GM18499 (cell line): ENCODE results near the gene FTO.

Experiments
- ATAC-seq: cut with Tn5 transposase; IDR thresholded peaks from one replicate; pipeline ENCODE4 v1.9.1; 2021; ENCODE audit warnings: moderate number of reproducible peaks; ENCODE audit not compliant: insufficient read depth, unreplicated experiment

Gene FTO

GRCh38 chr16:53745753-53746266 lies 41.9 kb downstream of the FTO start:
- no peak for ATAC-seq

GRCh38 chr16:53752560-53752959 lies 48.6 kb downstream of the FTO start:
- no peak for ATAC-seq

GRCh38 chr16:53753431-53753830 lies 49.5 kb downstream of the FTO start:
- no peak for ATAC-seq

DNA sequence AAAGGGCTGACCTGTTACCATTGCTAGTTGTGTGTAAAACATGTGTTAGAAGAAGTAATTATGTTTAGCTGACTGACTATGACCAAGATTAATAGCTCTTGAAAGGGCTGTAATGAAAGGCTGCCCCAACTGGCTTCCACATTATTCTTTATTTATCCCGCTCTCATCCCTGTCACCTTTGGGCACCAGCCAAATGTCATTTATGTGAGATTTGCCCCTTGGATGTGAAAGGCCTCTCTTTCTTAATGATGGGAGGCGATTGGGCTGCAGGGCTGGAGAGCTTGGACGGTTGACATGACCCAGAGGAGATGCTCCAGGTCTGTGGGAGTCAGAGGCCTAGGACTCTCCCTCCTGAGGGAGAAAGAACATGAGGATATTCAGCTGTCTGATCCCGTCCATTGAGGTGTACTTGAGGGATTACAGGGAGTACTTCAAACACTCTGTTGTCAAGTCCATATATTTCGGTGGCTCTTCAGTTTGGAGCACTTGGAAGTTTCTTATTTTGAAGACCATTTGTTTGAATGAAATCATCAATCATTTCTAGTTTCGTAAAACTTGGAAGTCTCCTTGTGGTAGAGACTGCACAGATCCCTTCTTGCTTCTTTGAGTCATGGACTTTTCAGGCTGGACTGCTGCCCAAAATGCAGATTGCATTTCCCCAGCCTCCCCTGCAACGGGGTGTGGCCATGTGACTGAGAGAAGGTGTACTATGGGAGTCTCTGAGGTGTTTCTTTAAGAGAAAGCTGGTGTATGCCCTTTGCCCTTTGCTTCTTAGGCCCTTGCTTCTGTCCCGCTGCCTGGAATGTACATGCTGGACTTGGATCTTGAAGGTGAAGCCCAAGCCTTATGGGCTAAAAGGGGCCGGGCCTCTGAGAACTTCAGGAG lies 51.3 kb downstream of the FTO start:
- no peak for ATAC-seq

DNA sequence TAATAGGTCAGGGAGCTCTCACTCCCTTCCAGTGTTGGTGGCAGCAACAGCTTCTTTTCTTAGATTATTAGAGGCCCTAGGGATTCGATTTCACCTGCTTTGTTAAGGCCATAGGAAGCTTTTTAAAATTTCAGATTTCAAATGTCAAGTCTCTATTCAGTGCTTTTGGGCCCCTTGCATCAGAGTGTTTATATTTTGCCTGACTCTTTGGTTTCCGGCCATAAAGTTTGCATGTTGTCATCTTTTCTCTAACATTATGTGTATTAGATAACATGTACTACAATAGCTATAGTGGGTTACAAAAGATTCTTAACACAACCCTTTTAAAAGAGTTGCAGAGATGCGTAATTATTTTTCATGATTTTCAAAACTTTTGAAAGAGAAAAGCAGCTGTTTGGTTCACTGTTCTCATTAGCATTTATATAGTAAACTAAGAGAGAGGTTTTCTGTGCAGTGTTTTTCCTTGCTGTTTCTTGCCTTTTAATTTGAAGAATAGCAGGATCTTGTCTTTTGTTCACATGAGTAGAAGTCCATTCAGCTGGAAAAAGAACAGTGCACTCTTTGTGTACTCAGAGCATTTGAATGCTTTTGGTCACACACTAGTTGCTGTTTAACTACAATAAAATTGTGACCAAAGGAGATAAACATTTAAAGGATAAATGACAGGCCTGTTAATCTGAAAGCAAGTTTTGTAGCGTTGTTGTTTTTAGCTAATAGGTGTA lies 52.5 kb downstream of the FTO start:
- ATAC-seq: no peak

- no peak for ATAC-seq
These were observed 54.1 kb downstream of the FTO start for GRCh38 chr16:53757971-53758609.

GRCh38 chr16:53761962-53762703 lies 58.2 kb downstream of the FTO start:
- ATAC-seq: no peak

DNA sequence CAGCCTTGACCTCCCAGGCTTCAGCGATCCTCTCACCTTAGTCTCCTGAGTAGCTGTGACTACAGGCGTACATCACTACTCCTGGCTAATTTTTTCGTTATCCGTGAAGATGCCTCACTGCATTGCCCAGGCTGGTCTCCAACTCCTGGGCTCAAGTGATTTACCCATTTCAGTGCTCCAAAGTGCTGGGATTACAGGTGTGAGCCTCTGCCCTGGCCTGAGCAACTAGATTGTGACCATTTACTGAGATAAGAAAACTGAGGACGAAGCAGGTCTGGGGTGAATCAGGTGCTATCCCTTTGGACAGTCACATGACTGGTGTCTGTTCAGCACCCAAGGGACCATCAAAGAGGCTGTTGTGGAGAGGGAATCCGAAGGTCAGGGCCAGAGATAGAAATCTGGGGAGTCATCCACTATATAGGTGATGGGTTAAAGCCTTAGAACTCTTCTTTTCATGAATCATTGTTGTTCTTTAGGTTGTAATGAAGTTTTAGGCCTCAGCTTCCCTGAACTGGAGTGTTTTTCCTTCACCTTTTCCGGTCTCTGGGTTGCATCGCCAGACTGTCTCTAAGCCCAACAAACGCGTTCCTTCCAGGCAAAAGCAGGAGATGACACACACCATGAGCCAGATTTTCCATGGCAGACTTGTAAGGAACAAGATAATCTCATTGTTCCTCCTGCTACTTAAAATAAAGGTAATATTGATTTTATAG lies 62.5 kb downstream of the FTO start:
- ATAC-seq: no peak

- ATAC-seq: no peak
These were observed 64.2 kb downstream of the FTO start for GRCh38 chr16:53768167-53768566.

GRCh38 chr16:53768593-53768992 lies 64.6 kb downstream of the FTO start:
- no peak for ATAC-seq

- no peak for ATAC-seq
These were observed 65.2 kb downstream of the FTO start for GRCh38 chr16:53769185-53769584.

GRCh38 chr16:53769787-53770186 lies 65.8 kb downstream of the FTO start:
- no peak for ATAC-seq

GRCh38 chr16:53770641-53771040 lies 66.7 kb downstream of the FTO start:
- ATAC-seq: no peak

DNA sequence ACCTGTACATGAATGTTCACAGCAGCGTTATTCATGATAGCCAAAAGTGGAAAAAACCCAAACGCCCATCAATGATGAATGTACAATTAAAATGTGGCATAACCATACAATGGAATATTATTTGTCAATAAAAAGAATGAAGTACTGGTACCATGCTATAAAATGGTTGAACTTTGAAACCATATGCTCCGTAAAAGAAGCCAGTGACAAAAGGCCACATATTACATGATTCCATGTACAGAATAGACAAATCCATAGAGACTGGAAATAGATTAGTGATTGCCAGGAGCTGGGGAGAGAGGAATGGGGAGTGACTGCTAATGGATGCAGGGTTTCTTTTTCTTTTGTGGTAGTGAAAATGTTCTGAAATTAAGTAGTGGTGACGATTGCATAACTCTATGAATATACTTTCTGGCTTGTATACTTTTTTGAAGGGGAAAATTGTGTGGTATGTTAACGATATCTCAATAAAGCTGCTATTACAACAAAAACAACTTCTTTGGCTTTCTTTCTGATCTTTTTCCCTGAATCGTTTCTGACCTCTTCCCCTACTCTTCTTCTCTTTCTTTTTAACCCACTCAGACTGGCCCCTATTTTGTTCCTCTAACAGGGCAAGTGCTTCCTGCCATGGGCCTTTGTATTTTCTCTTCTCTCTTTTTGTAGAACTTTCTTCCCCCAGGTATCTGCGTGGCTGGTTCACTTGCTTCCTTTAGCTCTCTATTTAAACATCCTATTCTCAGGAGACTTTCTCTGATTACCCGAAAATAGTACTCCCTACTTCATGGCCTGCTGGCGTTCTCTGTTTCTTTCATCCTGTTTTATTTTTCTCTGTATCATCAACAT lies 67.9 kb downstream of the FTO start:
- ATAC-seq: no peak

- no peak for ATAC-seq
These were observed 69.3 kb downstream of the FTO start for GRCh38 chr16:53773150-53773846.

DNA sequence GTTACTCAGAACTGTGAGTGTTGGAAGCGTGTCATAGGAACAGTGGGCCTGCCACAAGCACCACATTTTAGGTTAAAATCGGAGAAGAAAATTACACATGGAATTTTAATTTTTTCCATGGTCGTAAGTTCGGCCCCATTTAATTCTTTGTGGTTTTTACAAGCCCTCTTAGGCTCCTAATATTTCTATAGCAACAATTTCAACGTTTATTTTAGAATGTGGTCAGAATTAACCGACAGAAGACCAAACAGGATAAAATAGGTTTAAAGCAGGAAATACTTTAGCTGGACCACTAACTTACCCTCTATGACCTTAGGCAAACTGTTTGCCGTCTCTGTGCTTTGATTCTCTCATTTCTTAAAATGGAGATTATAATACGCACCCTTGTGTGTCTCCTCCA lies 69.9 kb downstream of the FTO start:
- ATAC-seq: no peak

- no peak for ATAC-seq
These were observed 71.3 kb downstream of the FTO start for GRCh38 chr16:53775106-53775820.
